Karpas-422 (cell line): ENCODE data around the gene NCAPD3. TPM values are rescaled to one million over a fixed set of nuclear protein-coding genes. Genes with fewer than 3 reads are reported as not detected.

Experiments
- DNase-seq: peaks from one replicate; pipeline ENCODE4 v3.0.0-alpha.2; 2015
- H2AFZ ChIP-seq: fragments of 200-600 bp; sonication (generic); 2 replicates; pipeline ENCODE4 v1.6.1; 2014; ENCODE audit warnings: antibody characterized with exemption, low read length, mixed read lengths
- H3K27ac ChIP-seq: fragments of 200-600 bp; sonication (generic); 2 replicates; pipeline ENCODE4 v1.5.1; 2014; ENCODE audit warnings: mild to moderate bottlenecking, low read length, moderate library complexity
- H3K27me3 ChIP-seq: fragments of 200-600 bp; sonication (generic); 2 replicates; pipeline ENCODE4 v1.6.1; 2014; ENCODE audit warnings: low read length, mixed read lengths
- H3K36me3 ChIP-seq: fragments of 200-600 bp; sonication (generic); 2 replicates; pipeline ENCODE4 v1.6.1; 2014; ENCODE audit warnings: low read length, mixed read lengths; ENCODE audit not compliant: insufficient read depth
- H3K4me1 ChIP-seq: fragments of 200-600 bp; sonication (generic); 2 replicates; pipeline ENCODE4 v1.6.1; 2014; ENCODE audit warnings: mild to moderate bottlenecking, low read length, mixed read lengths
- H3K4me2 ChIP-seq: fragments of 200-600 bp; sonication (generic); 2 replicates; pipeline ENCODE4 v1.6.1; 2014; ENCODE audit warnings: low read length, low read depth, mild to moderate bottlenecking; ENCODE audit not compliant: poor library complexity, severe bottlenecking
- H3K4me3 ChIP-seq: fragments of 200-600 bp; sonication (generic); 2 replicates; pipeline ENCODE4 v1.5.1; 2014; ENCODE audit warnings: mild to moderate bottlenecking, antibody characterized with exemption, low read length, mixed read lengths
- H3K79me2 ChIP-seq: fragments of 200-600 bp; sonication (generic); 2 replicates; pipeline ENCODE4 v1.6.1; 2014; ENCODE audit warnings: mild to moderate bottlenecking, low read length, mixed read lengths
- H3K9ac ChIP-seq: fragments of 200-600 bp; sonication (generic); 2 replicates; pipeline ENCODE4 v1.6.0; 2014; ENCODE audit warnings: low read length
- H3K9me2 ChIP-seq: fragments of 200-600 bp; sonication (generic), shearing (Covaris generic); replicated peaks from 2 replicates; pipeline ENCODE4 v1.6.0; 2014; ENCODE audit warnings: mild to moderate bottlenecking, low read length, moderate library complexity; ENCODE audit not compliant: insufficient read depth
- H3K9me3 ChIP-seq: fragments of 300-700, 200-600 bp; sonication (generic); 2 replicates; pipeline ENCODE4 v1.6.1; 2014; ENCODE audit warnings: low read length, mixed read lengths
- H4K20me1 ChIP-seq: fragments of 200-600 bp; sonication (generic); 2 replicates; pipeline ENCODE4 v1.6.1; 2014; ENCODE audit warnings: mild to moderate bottlenecking, antibody characterized with exemption, low read length, low read depth; ENCODE audit not compliant: insufficient read depth
- total RNA-seq: library from RNA; depleted of rRNA; stranded (reverse); fragments of >200 nt; shearing (Covaris generic); gene quantifications from 2 replicates; pipeline ENCODE4 v1.2.3, GENCODE V29; 2014; ENCODE audit warnings: low replicate concordance

Gene NCAPD3
- total RNA-seq, 1 experiment from 2014 or later = 22.0 TPM

DNA sequence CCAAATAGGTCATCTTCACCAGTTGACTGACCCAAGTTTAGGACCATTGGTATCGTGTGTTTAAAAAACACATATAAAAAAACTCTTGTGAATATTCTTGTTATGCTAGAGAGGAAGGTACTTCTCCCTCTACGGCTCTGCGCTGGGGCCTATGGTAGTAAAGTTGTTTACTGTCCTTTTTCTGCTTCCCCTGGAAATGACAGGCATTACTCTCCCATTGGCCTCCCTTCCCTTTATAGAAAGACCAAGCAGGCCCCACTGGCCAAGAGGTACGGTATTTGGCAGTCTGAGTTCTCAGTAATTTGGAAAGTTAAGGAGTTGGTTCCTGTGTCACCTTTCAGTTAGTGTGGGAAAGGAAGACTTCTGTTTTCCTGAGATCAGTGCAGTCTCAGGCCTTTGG lies 22.9 kb upstream of the NCAPD3 start:
- no peaks in the 10 kb centered on the region for H3K36me3 ChIP-seq
- H3K27me3 ChIP-seq = no peaks in the 10 kb centered on the region
- H3K4me2 ChIP-seq = no peak overlapping the region

DNA sequence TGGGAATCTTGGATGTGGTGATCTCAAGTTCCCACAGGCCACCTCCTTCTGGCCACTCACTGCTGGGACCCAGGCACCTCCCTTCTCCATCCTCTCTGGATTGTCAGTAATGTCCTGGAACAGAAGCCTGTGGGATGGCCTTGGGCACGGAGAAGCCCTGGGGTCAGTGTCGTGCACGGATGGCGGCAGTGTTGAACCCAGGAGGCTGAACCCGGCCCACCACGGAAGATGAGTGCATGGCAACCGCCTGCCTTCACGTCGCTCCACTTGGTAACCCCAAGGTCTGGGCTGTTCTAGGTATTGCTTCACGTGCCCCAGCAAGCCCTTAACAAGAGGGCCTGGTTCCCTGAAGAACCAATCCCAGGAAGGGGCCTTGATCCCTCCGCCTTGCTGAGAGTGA lies 22.3 kb upstream of the NCAPD3 start:
- Histone ChIP-seq H3K4me1 (no peaks in the 10 kb centered on the region), H3K9ac (no peak overlapping the region), H3K9me3 (no peaks in the 10 kb centered on the region), H4K20me1 (no peaks in the 10 kb centered on the region), H3K4me3 (no peak overlapping the region), H3K36me3 (no peaks in the 10 kb centered on the region), H3K27me3 (no peaks in the 10 kb centered on the region), H3K79me2 (no peaks in the 10 kb centered on the region), H3K9me2 (no peaks in the 10 kb centered on the region), H3K27ac (no peak overlapping the region), H2AFZ (no peak overlapping the region), H3K4me2 (no peak overlapping the region)
- DNase-seq = no peak

More for the DNA sequence above, 22.9 kb upstream of the NCAPD3 start:
- H3K9ac ChIP-seq = no peak overlapping the region
- peaks cover 3% of the 10 kb centered on the region for H3K4me1 ChIP-seq
- DNase-seq = no peak
- H3K79me2 ChIP-seq = no peaks in the 10 kb centered on the region
- H3K27ac ChIP-seq = no peak overlapping the region
- no peak overlapping the region for H3K4me3 ChIP-seq
- no peaks in the 10 kb centered on the region for H4K20me1 ChIP-seq
- H2AFZ ChIP-seq = no peak overlapping the region
- H3K9me2 ChIP-seq = no peaks in the 10 kb centered on the region
- no peaks in the 10 kb centered on the region for H3K9me3 ChIP-seq

GRCh38 chr11:134245434-134245833 lies 21.7 kb upstream of the NCAPD3 start:
- no peaks in the 10 kb centered on the region for H3K9me3 ChIP-seq
- no peaks in the 10 kb centered on the region for H3K4me1 ChIP-seq
- H3K9ac ChIP-seq = no peak overlapping the region
- no peaks in the 10 kb centered on the region for H4K20me1 ChIP-seq
- H2AFZ ChIP-seq = no peak overlapping the region
- no peak overlapping the region for H3K4me2 ChIP-seq
- H3K27me3 ChIP-seq = no peaks in the 10 kb centered on the region
- no peaks in the 10 kb centered on the region for H3K36me3 ChIP-seq
- H3K9me2 ChIP-seq = no peaks in the 10 kb centered on the region
- H3K79me2 ChIP-seq = no peaks in the 10 kb centered on the region
- H3K4me3 ChIP-seq = no peak overlapping the region
- H3K27ac ChIP-seq = no peak overlapping the region
- DNase-seq = no peak

DNA sequence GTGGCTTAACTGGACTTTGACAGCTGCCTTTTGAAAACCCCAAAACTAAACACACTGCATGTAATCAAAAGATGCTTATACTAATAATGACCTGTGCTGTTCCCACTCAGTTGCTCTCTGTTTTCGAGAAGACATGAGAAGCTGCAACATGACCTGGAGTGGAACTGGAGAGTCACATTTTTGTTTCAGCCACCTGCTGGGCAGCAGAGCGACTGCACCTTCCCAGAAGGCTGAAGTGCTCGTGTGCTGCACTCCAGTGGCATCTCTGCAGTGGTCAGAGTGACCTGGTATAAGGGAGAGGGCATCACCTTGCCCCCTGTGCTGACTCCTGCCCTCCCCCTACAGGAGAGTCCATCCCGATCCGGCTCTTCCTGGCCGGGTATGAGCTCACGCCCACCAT lies 20.8 kb upstream of the NCAPD3 start:
- peak; percentile 67 for DNase-seq
- Histone ChIP-seq H3K79me2 (no peaks in the 10 kb centered on the region), H3K4me3 (no peak overlapping the region), H2AFZ (no peak overlapping the region), H3K27me3 (no peaks in the 10 kb centered on the region), H3K9ac (no peak overlapping the region), H3K36me3 (no peaks in the 10 kb centered on the region), H3K4me2 (no peak overlapping the region), H3K4me1 (no peaks in the 10 kb centered on the region), H3K9me2 (no peaks in the 10 kb centered on the region), H3K9me3 (no peaks in the 10 kb centered on the region), H3K27ac (no peak overlapping the region), H4K20me1 (no peaks in the 10 kb centered on the region)

DNA sequence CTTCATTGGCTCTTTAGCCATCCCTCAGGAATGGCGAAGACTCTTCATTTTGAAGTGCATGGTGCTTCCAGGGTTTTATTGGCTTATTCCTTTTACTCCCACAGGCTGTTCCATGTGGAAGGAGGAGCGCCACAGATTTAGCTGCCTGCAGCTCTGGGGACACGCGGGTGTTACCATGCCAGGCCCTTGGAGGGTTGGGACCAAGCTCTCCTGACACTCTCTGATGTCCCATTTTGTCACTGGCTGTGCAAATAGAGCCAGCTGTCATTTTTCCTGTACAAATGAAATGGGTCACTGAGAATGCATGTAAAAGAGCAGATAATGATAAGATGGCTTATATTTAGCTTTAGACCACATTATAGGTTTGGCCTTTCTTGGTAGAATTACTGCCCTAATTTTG lies 20.1 kb upstream of the NCAPD3 start:
- Histone ChIP-seq H3K79me2 (no peaks in the 10 kb centered on the region), H3K4me2 (no peak overlapping the region), H3K27me3 (no peaks in the 10 kb centered on the region), H3K27ac (no peak overlapping the region), H3K36me3 (no peaks in the 10 kb centered on the region), H3K9me3 (no peaks in the 10 kb centered on the region), H2AFZ (no peak overlapping the region), H4K20me1 (no peaks in the 10 kb centered on the region), H3K9ac (no peak overlapping the region), H3K4me3 (no peak overlapping the region), H3K9me2 (no peaks in the 10 kb centered on the region), H3K4me1 (no peaks in the 10 kb centered on the region)
- DNase-seq = no peak

GRCh38 chr11:134242376-134242775 lies 18.6 kb upstream of the NCAPD3 start:
- H3K36me3 ChIP-seq = no peaks in the 10 kb centered on the region
- no peak overlapping the region for H3K4me2 ChIP-seq
- no peak overlapping the region for H3K9ac ChIP-seq
- no peaks in the 10 kb centered on the region for H3K4me1 ChIP-seq
- H3K4me3 ChIP-seq = no peak overlapping the region
- DNase-seq = no peak
- no peaks in the 10 kb centered on the region for H3K9me3 ChIP-seq
- H2AFZ ChIP-seq = no peak overlapping the region
- no peaks in the 10 kb centered on the region for H4K20me1 ChIP-seq
- no peak overlapping the region for H3K27ac ChIP-seq
- H3K9me2 ChIP-seq = no peaks in the 10 kb centered on the region
- H3K79me2 ChIP-seq = no peaks in the 10 kb centered on the region
- no peaks in the 10 kb centered on the region for H3K27me3 ChIP-seq

- Histone ChIP-seq H3K9ac (no peak overlapping the region), H3K27ac (no peak overlapping the region), H3K27me3 (no peaks in the 10 kb centered on the region), H4K20me1 (no peaks in the 10 kb centered on the region), H3K36me3 (no peaks in the 10 kb centered on the region), H3K4me2 (no peak overlapping the region), H3K9me2 (no peaks in the 10 kb centered on the region), H3K4me3 (no peak overlapping the region), H3K9me3 (no peaks in the 10 kb centered on the region), H3K79me2 (no peaks in the 10 kb centered on the region), H2AFZ (no peak overlapping the region), H3K4me1 (no peaks in the 10 kb centered on the region)
- DNase-seq = no peak
These were observed 16.8 kb upstream of the NCAPD3 start for GRCh38 chr11:134240592-134240991.

- H3K9me2 ChIP-seq = no peaks in the 10 kb centered on the region
- no peaks in the 10 kb centered on the region for H3K36me3 ChIP-seq
- H3K4me1 ChIP-seq = no peaks in the 10 kb centered on the region
These were observed 15.2 kb upstream of the NCAPD3 start for GRCh38 chr11:134238956-134239355.

GRCh38 chr11:134237557-134237922 lies 13.8 kb upstream of the NCAPD3 start:
- H3K4me2 ChIP-seq = no peak overlapping the region

More at GRCh38 chr11:134238956-134239355, 15.2 kb upstream of the NCAPD3 start:
- Histone ChIP-seq H3K4me2 (no peak overlapping the region), H3K9ac (no peak overlapping the region), H3K27ac (no peak overlapping the region), H3K27me3 (no peaks in the 10 kb centered on the region), H3K9me3 (no peaks in the 10 kb centered on the region), H3K79me2 (no peaks in the 10 kb centered on the region), H3K4me3 (no peak overlapping the region), H2AFZ (no peak overlapping the region), H4K20me1 (no peaks in the 10 kb centered on the region)
- DNase-seq = no peak

More at GRCh38 chr11:134237557-134237922, 13.8 kb upstream of the NCAPD3 start:
- Histone ChIP-seq H3K79me2 (no peaks in the 10 kb centered on the region), H4K20me1 (no peaks in the 10 kb centered on the region), H3K27ac (no peak overlapping the region), H3K9me2 (no peaks in the 10 kb centered on the region), H2AFZ (no peak overlapping the region), H3K4me3 (no peak overlapping the region), H3K4me1 (no peaks in the 10 kb centered on the region), H3K36me3 (no peaks in the 10 kb centered on the region), H3K9ac (no peak overlapping the region), H3K27me3 (no peaks in the 10 kb centered on the region), H3K9me3 (no peaks in the 10 kb centered on the region)
- no peak for DNase-seq
